CD1c-positive myeloid dendritic cell (primary cell): ENCODE results near the gene CCDC30.

ENCODE experiments used
- DNase-seq: peaks from one replicate; pipeline ENCODE4 v3.0.0-alpha.2; 2016; ENCODE audit errors: extremely low spot score

Gene CCDC30

GRCh38 chr1:42691157-42691498, 228.0 kb downstream of the CCDC30 start:
- DNase-seq: no peak

GRCh38 chr1:42692461-42692860, 229.4 kb downstream of the CCDC30 start:
- no peak for DNase-seq

GRCh38 chr1:42692911-42693310, 229.8 kb downstream of the CCDC30 start:
- no peak for DNase-seq

GRCh38 chr1:42698081-42698813, 235.2 kb downstream of the CCDC30 start:
- no peak for DNase-seq

- DNase-seq: no peak
These were observed 236.9 kb downstream of the CCDC30 start for GRCh38 chr1:42700006-42700405.

- no peak for DNase-seq
These were observed 240.9 kb downstream of the CCDC30 start for GRCh38 chr1:42703888-42704464.
